GM10847 (cell line): Measurements from ENCODE around the gene DDX31.

ENCODE experiments used
- POLR2A ChIP-seq: IDR thresholded peaks from 2 replicates; pipeline ENCODE4 v1.6.1; 2011; ENCODE audit not compliant: insufficient read length; ENCODE audit errors: extremely low read depth

Gene DDX31

GRCh38 chr9:132681561-132681960 lies 11.8 kb upstream of the DDX31 start:
- no peak for TF ChIP-seq POLR2A

GRCh38 chr9:132679946-132680625 lies 10.3 kb upstream of the DDX31 start:
- no peak for TF ChIP-seq POLR2A

GRCh38 chr9:132677976-132678375 lies 8.2 kb upstream of the DDX31 start:
- TF ChIP-seq POLR2A: no peak

- no peak for TF ChIP-seq POLR2A
Observed at GRCh38 chr9:132674485-132674884, 4.7 kb upstream of the DDX31 start.

- no peak for TF ChIP-seq POLR2A
Observed at GRCh38 chr9:132673355-132673754, 3.6 kb upstream of the DDX31 start.

GRCh38 chr9:132672413-132672690 lies 2.6 kb upstream of the DDX31 start:
- TF ChIP-seq POLR2A: no peak

- TF ChIP-seq POLR2A: no peak
Observed at GRCh38 chr9:132671620-132672412, 2.0 kb upstream of the DDX31 start.

GRCh38 chr9:132670457-132671391 lies 941 bp upstream of the DDX31 start, which contains the start of gene GTF3C4:
GTF3C4 (plus strand) TSS chr9:132670464; CDS start chr9:132670599, 135 bp downstream.
- no peak for TF ChIP-seq POLR2A

GRCh38 chr9:132669319-132669697 lies 475 bp downstream of the DDX31 start:
- TF ChIP-seq POLR2A: no peak

GRCh38 chr9:132663851-132664250 lies 5.9 kb downstream of the DDX31 start:
- no peak for TF ChIP-seq POLR2A

GRCh38 chr9:132663117-132663516 lies 6.7 kb downstream of the DDX31 start:
- no peak for TF ChIP-seq POLR2A

- TF ChIP-seq POLR2A: no peak
Observed at GRCh38 chr9:132662152-132662945, 7.4 kb downstream of the DDX31 start.

GRCh38 chr9:132656299-132656698 lies 13.5 kb downstream of the DDX31 start:
- TF ChIP-seq POLR2A: no peak

- no peak for TF ChIP-seq POLR2A
Observed at GRCh38 chr9:132651259-132651658, 18.5 kb downstream of the DDX31 start.

- no peak for TF ChIP-seq POLR2A
Observed at GRCh38 chr9:132648685-132649084, 21.1 kb downstream of the DDX31 start.
